Sigmoid colon (tissue), 7 donors: ENCODE measurements around the gene HAGH. TPM values are rescaled to one million over a fixed set of nuclear protein-coding genes. Genes with fewer than 3 reads are reported as not detected.

Experiments used
- DNase-seq: peaks from one replicate; pipeline ENCODE4 v3.0.0-alpha.2; 2019
- H3K27ac ChIP-seq, 4 donors: fragments of 200-600 bp; sonication (generic); one replicate each; pipeline ENCODE4 v1.5.1; 2016 to 2019; ENCODE audit warnings: mild to moderate bottlenecking in 1 of 4
- H3K27me3 ChIP-seq, 3 donors: fragments of 200-600 bp; sonication (generic); one replicate each; pipeline ENCODE4 v1.5.1; 2019; ENCODE audit warnings: mild to moderate bottlenecking in 1 of 3
- H3K36me3 ChIP-seq, 4 donors: fragments of 200-600 bp; sonication (generic); one replicate each; pipeline ENCODE4 v1.5.1; 2016 to 2019
- H3K4me1 ChIP-seq, 4 donors: fragments of 200-600 bp; sonication (generic); one replicate each; pipeline ENCODE4 v1.5.1; 2017 to 2019
- H3K4me3 ChIP-seq, 4 donors: fragments of 200-600 bp; sonication (generic); one replicate each; pipeline ENCODE4 v1.5.1; 2017 to 2019; ENCODE audit warnings: mild to moderate bottlenecking in 2 of 4, moderate library complexity in 1 of 4
- H3K9me3 ChIP-seq, 4 donors: fragments of 200-600 bp in 3 of 4; sonication (generic) in 3 of 4; one replicate each; pipeline versions ENCODE4 v1.5.1 to v1.6.1; 2013 to 2019
- CTCF ChIP-seq, 4 experiments: fragments of 450-650 bp in 3 of 4; fragments of 200-600 bp in 1 of 4; IDR thresholded peaks; one replicate each; pipeline ENCODE4 v1.5.1; 2016 to 2019; ENCODE audit warnings: antibody characterized with exemption in 4 of 4, mild to moderate bottlenecking in 3 of 4, moderate library complexity in 2 of 4
- EP300 ChIP-seq, 4 donors: sonication (generic); formaldehyde crosslinking; IDR thresholded peaks; one replicate each; pipeline ENCODE4 v1.6.1; 2017; ENCODE audit warnings: antibody characterized with exemption in 4 of 4
- POLR2A ChIP-seq, 2 donors: fragments of 450-650 bp; IDR thresholded peaks; one replicate each; pipeline ENCODE4 v1.6.1; 2016; ENCODE audit warnings: antibody characterized with exemption in 2 of 2, mild to moderate bottlenecking in 2 of 2, moderate library complexity in 2 of 2
- POLR2AphosphoS5 ChIP-seq, 4 donors: sonication (generic); formaldehyde crosslinking; IDR thresholded peaks; one replicate each; pipeline ENCODE4 v1.6.1; 2017; ENCODE audit warnings: antibody characterized with exemption in 4 of 4
- WGBS, 2 donors: extraction: QIAGEN DNeasy Blood & Tissue Kit; methylation state at CpG; one replicate each; pipeline ENCODE4 v1.1.7; 2013; 5-methylcytosine and 5-hydroxymethylcytosine counted together
- intact Hi-C: fragments of 100-400 bp; cut with DNase I; formaldehyde crosslinking; loops from one replicate; pipeline ENCODE4 v1.15.1; 2023
- polyA plus RNA-seq, 3 donors: library from polyadenylated mRNA; stranded (reverse); fragments of 200-250 nt; gene quantifications; one replicate each; pipeline ENCODE4 v1.2.3, GENCODE V29; 2013
- total RNA-seq, 4 donors: library from RNA; depleted of rRNA; stranded (reverse); fragments of >200 nt; gene quantifications; one replicate each; pipeline ENCODE4 v1.1.0, GENCODE V29; 2016
- donor health status: healthy with polysubstance abuse.
- donor health status: Bipolar disorder and iron deficiency.
- donor health status: healthy.

The HAGH gene
- total and polyA plus RNA-seq, 7 donors, result 54.1 to 163 (median 86.9) TPM

GRCh38 chr16:1787056-1787321, 39.6 kb downstream of the HAGH start:
- no peaks in the 10 kb centered on the region for H3K9me3 ChIP-seq
- no peak overlapping the region for H3K27ac ChIP-seq
- no peak overlapping the region for H3K4me3 ChIP-seq
- WGBS, 2 donors, result 91 to 94% methylated on average over 6 of the region's 6 CpGs
- DNase-seq, result no peak
- intact Hi-C loops, result no loop called here
- TF ChIP-seq POLR2A (IDR thresholded peaks at IDR 0.05) (no peak), POLR2AphosphoS5 (IDR thresholded peaks at IDR 0.05) (no peak), EP300 (IDR thresholded peaks at IDR 0.05) (no peak), CTCF (IDR thresholded peaks at IDR 0.05) (no peak)
- H3K4me1 ChIP-seq, result peaks cover 0 to 28% (median 21%) of the 10 kb centered on the region in 4 donors
- H3K36me3 ChIP-seq, result peaks cover 0 to 59% (median 32%) of the 10 kb centered on the region in 4 donors
- no peaks in the 10 kb centered on the region for H3K27me3 ChIP-seq

GRCh38 chr16:1786242-1787055, 40.2 kb downstream of the HAGH start:
- intact Hi-C loops, result no loop called here
- Histone ChIP-seq H3K27me3 (no peaks in the 10 kb centered on the region), H3K27ac (no peak overlapping the region), H3K4me3 (no peak overlapping the region), H3K4me1 (peaks cover 0 to 32% (median 25%) of the 10 kb centered on the region in 4 donors), H3K36me3 (peaks cover 0 to 54% (median 32%) of the 10 kb centered on the region in 4 donors), H3K9me3 (no peaks in the 10 kb centered on the region)
- TF ChIP-seq EP300 (IDR thresholded peaks at IDR 0.05) (no peak), CTCF (IDR thresholded peaks at IDR 0.05) (no peak), POLR2A (IDR thresholded peaks at IDR 0.05) (no peak), POLR2AphosphoS5 (IDR thresholded peaks at IDR 0.05) (no peak)
- DNase-seq, result no peak
- 88 to 89% methylated on average over 51 of the region's 51 CpGs for WGBS, 2 donors

GRCh38 chr16:1785846-1786170, 40.8 kb downstream of the HAGH start:
- intact Hi-C loops, result no loop called here
- no peak for DNase-seq
- TF ChIP-seq POLR2A (IDR thresholded peaks at IDR 0.05) (no peak), EP300 (IDR thresholded peaks at IDR 0.05) (no peak), POLR2AphosphoS5 (IDR thresholded peaks at IDR 0.05) (no peak), CTCF (IDR thresholded peaks at IDR 0.05) (no peak)
- H3K9me3 ChIP-seq, result no peaks in the 10 kb centered on the region
- H3K4me3 ChIP-seq, result no peak overlapping the region
- peaks cover 0 to 55% (median 32%) of the 10 kb centered on the region in 4 donors for H3K36me3 ChIP-seq
- H3K4me1 ChIP-seq, result peaks cover 0 to 39% (median 31%) of the 10 kb centered on the region in 4 donors
- no peaks in the 10 kb centered on the region for H3K27me3 ChIP-seq
- no peak overlapping the region for H3K27ac ChIP-seq
- WGBS, 2 donors, result 91 to 92% methylated on average over 14 of the region's 14 CpGs

- H3K36me3 ChIP-seq, result peaks cover 0 to 57% (median 36%) of the 10 kb centered on the region in 4 donors
- H3K4me3 ChIP-seq, result no peak overlapping the region
- H3K27ac ChIP-seq, result no peak overlapping the region
- intact Hi-C loops, result no loop called here
- H3K4me1 ChIP-seq, result peaks cover 0 to 41% (median 37%) of the 10 kb centered on the region in 4 donors
- no peak for DNase-seq
- H3K9me3 ChIP-seq, result no peaks in the 10 kb centered on the region
- no peaks in the 10 kb centered on the region for H3K27me3 ChIP-seq
- TF ChIP-seq POLR2AphosphoS5 (IDR thresholded peaks at IDR 0.05) (no peak), CTCF (IDR thresholded peaks at IDR 0.05) (no peak), POLR2A (IDR thresholded peaks at IDR 0.05) (no peak), EP300 (IDR thresholded peaks at IDR 0.05) (no peak)
- WGBS, 2 donors, result 90 to 93% methylated on average over 26 of the region's 26 CpGs
Observed at GRCh38 chr16:1784977-1785845, 41.4 kb downstream of the HAGH start.
